Naive thymus-derived CD8-positive, alpha-beta T cell (primary cell): Measurements from ENCODE around the gene KTN1. TPM values are rescaled to one million over a fixed set of nuclear protein-coding genes. Genes with fewer than 3 reads are reported as not detected.
A peak's percentile ranks its signal among the peaks of the same experiment; 100 is the strongest.

Experiments used
- ATAC-seq, 2 donors: fragments of 150-1000 bp; cut with Tn5 transposase in 1 of 2; sonication (Bioruptor Pico), chemical (Tn5 transposase) in 1 of 2; 1 replicate in 1 of 2; 2 replicates in 1 of 2; pipeline ENCODE4 v1.10.0; 2021; ENCODE audit warnings: mild to moderate bottlenecking in 2 of 2, moderate library complexity in 2 of 2
- POLR2A ChIA-PET: fragments of 350-600 bp; sonication (Branson Sonifier 250); formaldehyde crosslinking; loops from one replicate; lab custom pipeline; 2021; ENCODE audit warnings: antibody characterized with exemption; lab: Charles Lee
- DNase-seq, 10 donors: peaks; one replicate each; pipeline versions ENCODE4 v3.0.0 to v3.0.0-alpha.2; 2020 to 2022
- H3K27ac Mint-ChIP-seq, 10 donors: one replicate each; pipeline ENCODE4 v1.8.0; 2020 to 2022; ENCODE audit warnings: mild to moderate bottlenecking in 10 of 10, mixed read lengths in 10 of 10, moderate library complexity in 4 of 10, inconsistent platforms in 1 of 10
- H3K27me3 Mint-ChIP-seq, 5 donors: one replicate each; pipeline ENCODE4 v1.8.0; 2021 to 2022; ENCODE audit warnings: mixed read lengths in 5 of 5
- H3K36me3 Mint-ChIP-seq, 3 donors: one replicate each; pipeline ENCODE4 v1.8.0; 2020 to 2022; ENCODE audit warnings: mixed read lengths in 3 of 3, mild to moderate bottlenecking in 2 of 3, inconsistent platforms in 1 of 3
- H3K4me1 Mint-ChIP-seq, 4 donors: one replicate each; pipeline ENCODE4 v1.8.0; 2021 to 2022; ENCODE audit warnings: mixed read lengths in 4 of 4
- H3K4me3 Mint-ChIP-seq, 10 donors: one replicate each; pipeline ENCODE4 v1.8.0; 2020 to 2022; ENCODE audit warnings: mild to moderate bottlenecking in 10 of 10, mixed read lengths in 10 of 10, moderate library complexity in 6 of 10, inconsistent platforms in 1 of 10
- H3K9me3 Mint-ChIP-seq, 9 donors: one replicate each; pipeline ENCODE4 v1.8.0; 2020 to 2022; ENCODE audit warnings: mixed read lengths in 9 of 9, mild to moderate bottlenecking in 3 of 9, inconsistent platforms in 1 of 9, moderate library complexity in 1 of 9
- polyA plus RNA-seq, 3 donors: library from polyadenylated mRNA; unstranded; fragments of 300-500 nt; fragmentation: Illumina TruSeq; gene quantifications; one replicate each; pipeline ENCODE4 v1.2.3, GENCODE V29; 2021
- total RNA-seq, 8 experiments: library from RNA in 2 of 8; stranded (reverse) in 2 of 8; gene quantifications; one replicate each; pipeline ENCODE4 v1.2.3 and lab custom pipeline; 2021 to 2026

KTN1 gene
- total and polyA plus RNA-seq, 5 experiments from 2014 or later, result 16.1 to 142 (median 30.1) TPM

GRCh38 chr14:55581342-55581771 lies 1.4 kb downstream of the KTN1 start:
- peak in 2 of 10 donors; percentile 10 to 54 for DNase-seq

GRCh38 chr14:55582746-55583145 lies 2.7 kb downstream of the KTN1 start:
- Mint-ChIP-seq H3K27ac (peak overlapping the region in 2 of 10 donors; percentile 33 to 42), H3K4me3 (peak overlapping the region in 7 of 10 donors; percentile 3 to 50 (median 33))

More at GRCh38 chr14:55581342-55581771, 1.4 kb downstream of the KTN1 start:
- H3K9me3 Mint-ChIP-seq, result no peaks in the 10 kb centered on the region
- no peaks in the 10 kb centered on the region for H3K27me3 Mint-ChIP-seq
- peak in 1 of 2 donors; percentile 8 for ATAC-seq
- POLR2A ChIA-PET, result interaction anchor here (0.7 to 1.1 kb wide), 4 partner anchors 9 to 1809 kb away, joined by 3 to 4 read pairs (median 4); partner anchors contain the start of genes NAA30 and TMEM260
- H3K27ac Mint-ChIP-seq, result peak overlapping the region; percentile 71 to 96 (median 86)
- H3K36me3 Mint-ChIP-seq, result no peaks in the 10 kb centered on the region
- H3K4me1 Mint-ChIP-seq, result peaks cover 7 to 39% (median 21%) of the 10 kb centered on the region in 4 donors
- peak overlapping the region; percentile 73 to 96 (median 89) for H3K4me3 Mint-ChIP-seq

GRCh38 chr14:55583942-55584468 lies 4.0 kb downstream of the KTN1 start:
- ATAC-seq (no peak), DNase-seq (no peak)
- H3K27ac Mint-ChIP-seq, result no peak overlapping the region
- H3K4me1 Mint-ChIP-seq, result peaks cover 16 to 50% (median 33%) of the 10 kb centered on the region in 4 donors
- H3K9me3 Mint-ChIP-seq, result no peaks in the 10 kb centered on the region
- POLR2A ChIA-PET, result no interaction called here
- no peaks in the 10 kb centered on the region for H3K36me3 Mint-ChIP-seq
- no peaks in the 10 kb centered on the region for H3K27me3 Mint-ChIP-seq
- H3K4me3 Mint-ChIP-seq, result no peak overlapping the region

More at GRCh38 chr14:55582746-55583145, 2.7 kb downstream of the KTN1 start:
- POLR2A ChIA-PET, result no interaction called here
- no peak for DNase-seq
- no peaks in the 10 kb centered on the region for H3K27me3 Mint-ChIP-seq
- no peaks in the 10 kb centered on the region for H3K9me3 Mint-ChIP-seq
- H3K36me3 Mint-ChIP-seq, result no peaks in the 10 kb centered on the region
- H3K4me1 Mint-ChIP-seq, result peaks cover 13 to 51% (median 28%) of the 10 kb centered on the region in 4 donors
- no peak for ATAC-seq

- no peaks in the 10 kb centered on the region for H3K27me3 Mint-ChIP-seq
- no peak for ATAC-seq
- H3K27ac Mint-ChIP-seq, result peak overlapping the region in 1 of 10 donors; percentile 39
- H3K9me3 Mint-ChIP-seq, result no peaks in the 10 kb centered on the region
- H3K4me1 Mint-ChIP-seq, result peaks cover 14 to 56% (median 41%) of the 10 kb centered on the region in 4 donors
- H3K36me3 Mint-ChIP-seq, result no peaks in the 10 kb centered on the region
- no peak for DNase-seq
- POLR2A ChIA-PET, result no interaction called here
- peak overlapping the region in 2 of 10 donors; percentile 2 to 11 for H3K4me3 Mint-ChIP-seq
Observed at GRCh38 chr14:55585854-55586253, 5.8 kb downstream of the KTN1 start.

- H3K4me3 Mint-ChIP-seq, result peak overlapping the region in 2 of 10 donors; percentile 2 to 11
- H3K27ac Mint-ChIP-seq, result peak overlapping the region in 4 of 10 donors; percentile 1 to 39 (median 16)
- no peaks in the 10 kb centered on the region for H3K36me3 Mint-ChIP-seq
Observed at GRCh38 chr14:55586411-55586810, 6.4 kb downstream of the KTN1 start.

GRCh38 chr14:55587847-55588246 lies 7.8 kb downstream of the KTN1 start:
- H3K27ac Mint-ChIP-seq, result peak overlapping the region in 1 of 10 donors; percentile 13

More at GRCh38 chr14:55586411-55586810, 6.4 kb downstream of the KTN1 start:
- Mint-ChIP-seq H3K4me1 (peaks cover 9 to 58% (median 39%) of the 10 kb centered on the region in 4 donors), H3K27me3 (no peaks in the 10 kb centered on the region), H3K9me3 (no peaks in the 10 kb centered on the region)
- POLR2A ChIA-PET, result no interaction called here
- no peak for DNase-seq
- ATAC-seq, result no peak

GRCh38 chr14:55588259-55588699 lies 8.3 kb downstream of the KTN1 start:
- POLR2A ChIA-PET, result no interaction called here
- Mint-ChIP-seq H3K36me3 (peaks cover 0 to 2% (median 0%) of the 10 kb centered on the region in 3 donors), H3K27ac (peak overlapping the region in 2 of 10 donors; percentile 13 to 31), H3K27me3 (no peaks in the 10 kb centered on the region), H3K4me1 (peaks cover 12 to 69% (median 51%) of the 10 kb centered on the region in 4 donors), H3K4me3 (peak overlapping the region in 1 of 10 donors; percentile 9), H3K9me3 (no peaks in the 10 kb centered on the region)
- ATAC-seq (no peak), DNase-seq (no peak)

More at GRCh38 chr14:55587847-55588246, 7.8 kb downstream of the KTN1 start:
- DNase-seq (no peak), ATAC-seq (no peak)
- no peaks in the 10 kb centered on the region for H3K27me3 Mint-ChIP-seq
- POLR2A ChIA-PET, result no interaction called here
- peak overlapping the region in 2 of 10 donors; percentile 4 to 23 for H3K4me3 Mint-ChIP-seq
- H3K4me1 Mint-ChIP-seq, result peaks cover 12 to 66% (median 47%) of the 10 kb centered on the region in 4 donors
- H3K36me3 Mint-ChIP-seq, result peaks cover 0 to 2% (median 0%) of the 10 kb centered on the region in 3 donors
- H3K9me3 Mint-ChIP-seq, result no peaks in the 10 kb centered on the region

GRCh38 chr14:55589171-55589570 lies 9.2 kb downstream of the KTN1 start:
- Mint-ChIP-seq H3K27ac (peak overlapping the region in 1 of 10 donors; percentile 26), H3K4me1 (peaks cover 16 to 78% (median 59%) of the 10 kb centered on the region in 4 donors), H3K36me3 (peaks cover 0 to 2% (median 0%) of the 10 kb centered on the region in 3 donors), H3K4me3 (peak overlapping the region in 1 of 10 donors; percentile 14), H3K27me3 (no peaks in the 10 kb centered on the region), H3K9me3 (no peaks in the 10 kb centered on the region)
- DNase-seq (no peak), ATAC-seq (no peak)
- POLR2A ChIA-PET, result interaction anchor here (0.7 kb wide), 1 partner anchor 13 kb away, joined by 4 read pairs; no protein-coding TSS in a partner anchor

GRCh38 chr14:55592436-55592835 lies 12.4 kb downstream of the KTN1 start:
- peaks cover 0 to 15% (median 5%) of the 10 kb centered on the region in 3 donors for H3K36me3 Mint-ChIP-seq
- ATAC-seq (no peak), DNase-seq (no peak)
- peak overlapping the region in 3 of 10 donors; percentile 20 to 48 (median 28) for H3K27ac Mint-ChIP-seq
- H3K4me1 Mint-ChIP-seq, result peaks cover 11 to 76% (median 61%) of the 10 kb centered on the region in 4 donors
- no peaks in the 10 kb centered on the region for H3K27me3 Mint-ChIP-seq
- POLR2A ChIA-PET, result no interaction called here
- H3K4me3 Mint-ChIP-seq, result peak overlapping the region in 1 of 10 donors; percentile 21
- peaks cover 0 to 11% (median 0%) of the 10 kb centered on the region in 9 donors for H3K9me3 Mint-ChIP-seq

- no peak for DNase-seq
- Mint-ChIP-seq H3K27me3 (no peaks in the 10 kb centered on the region), H3K4me3 (peak overlapping the region in 1 of 10 donors; percentile 70), H3K9me3 (peaks cover 0 to 11% (median under 1%) of the 10 kb centered on the region in 9 donors), H3K36me3 (peaks cover 4 to 22% (median 8%) of the 10 kb centered on the region in 3 donors), H3K27ac (peak overlapping the region in 2 of 10 donors; percentile 14 to 42), H3K4me1 (peaks cover 7 to 71% (median 56%) of the 10 kb centered on the region in 4 donors)
- POLR2A ChIA-PET, result no interaction called here
- ATAC-seq, result no peak
Observed at GRCh38 chr14:55593698-55594097, 13.7 kb downstream of the KTN1 start.

- POLR2A ChIA-PET, result no interaction called here
- no peaks in the 10 kb centered on the region for H3K27me3 Mint-ChIP-seq
- H3K4me1 Mint-ChIP-seq, result peaks cover 6 to 40% (median 31%) of the 10 kb centered on the region in 4 donors
- H3K36me3 Mint-ChIP-seq, result peaks cover 4 to 35% (median 20%) of the 10 kb centered on the region in 3 donors
- peaks cover 0 to 15% (median 3%) of the 10 kb centered on the region in 9 donors for H3K9me3 Mint-ChIP-seq
- ATAC-seq (no peak), DNase-seq (no peak)
- H3K4me3 Mint-ChIP-seq, result peak overlapping the region in 1 of 10 donors; percentile 41
- no peak overlapping the region for H3K27ac Mint-ChIP-seq
Observed at GRCh38 chr14:55599250-55599879, 19.4 kb downstream of the KTN1 start.

- ATAC-seq (no peak), DNase-seq (no peak)
- H3K36me3 Mint-ChIP-seq, result peaks cover 4 to 31% (median 18%) of the 10 kb centered on the region in 3 donors
- H3K4me1 Mint-ChIP-seq, result peaks cover 6 to 29% (median 22%) of the 10 kb centered on the region in 4 donors
- H3K27ac Mint-ChIP-seq, result peak overlapping the region in 1 of 10 donors; percentile 9
- POLR2A ChIA-PET, result no interaction called here
- H3K27me3 Mint-ChIP-seq, result no peaks in the 10 kb centered on the region
- no peak overlapping the region for H3K4me3 Mint-ChIP-seq
- peaks cover 0 to 15% (median 3%) of the 10 kb centered on the region in 9 donors for H3K9me3 Mint-ChIP-seq
Observed at GRCh38 chr14:55600784-55601561, 21.0 kb downstream of the KTN1 start.
